GM19468 (cell line): ENCODE measurements around the gene RTP5.

Source experiments
- ATAC-seq: cut with Tn5 transposase; IDR thresholded peaks from one replicate; pipeline ENCODE4 v1.9.1; 2021; ENCODE audit warnings: mild to moderate bottlenecking, moderate library complexity, moderate number of reproducible peaks; ENCODE audit not compliant: unreplicated experiment; ENCODE audit errors: extremely low read depth

RTP5 gene

GRCh38 chr2:241885946-241886643 lies 16.6 kb downstream of the RTP5 start:
- no peak for ATAC-seq

GRCh38 chr2:241886840-241887447 lies 17.4 kb downstream of the RTP5 start:
- ATAC-seq, result no peak

DNA sequence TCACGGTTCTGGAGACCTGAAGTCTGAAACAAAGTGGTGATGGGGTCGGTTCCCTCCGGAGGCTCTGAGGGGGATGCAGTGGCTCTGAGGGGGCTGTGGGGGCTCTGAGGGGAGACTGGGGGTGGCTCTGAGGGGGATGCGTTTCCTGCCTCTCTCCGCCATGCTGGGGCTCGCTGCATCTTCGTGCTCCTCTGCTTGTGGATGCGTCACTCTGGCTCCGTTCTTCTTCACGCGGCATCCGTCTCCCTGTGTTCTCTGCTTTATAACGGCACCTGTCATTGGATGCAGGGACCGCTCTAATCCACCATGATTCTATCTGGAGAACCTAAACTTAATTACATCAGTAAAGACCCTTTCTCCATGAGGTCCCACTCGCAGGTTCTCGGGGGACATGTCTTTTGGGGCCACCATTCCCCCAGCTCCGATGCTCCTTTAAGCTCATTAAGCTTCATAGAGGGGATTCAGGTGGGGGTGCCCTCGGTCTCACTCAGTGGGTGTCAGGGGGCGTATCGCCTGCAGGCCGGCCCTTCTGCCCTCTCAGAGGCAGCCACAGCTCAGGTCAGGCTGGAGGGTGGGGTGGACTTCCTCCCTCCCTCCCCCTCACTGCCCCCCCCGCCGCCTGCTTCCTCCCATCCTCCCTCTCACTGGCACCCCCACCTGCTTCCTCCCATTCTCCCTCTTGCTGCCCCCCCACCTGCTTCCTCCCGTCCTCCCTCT lies 18.4 kb downstream of the RTP5 start:
- ATAC-seq, result no peak

DNA sequence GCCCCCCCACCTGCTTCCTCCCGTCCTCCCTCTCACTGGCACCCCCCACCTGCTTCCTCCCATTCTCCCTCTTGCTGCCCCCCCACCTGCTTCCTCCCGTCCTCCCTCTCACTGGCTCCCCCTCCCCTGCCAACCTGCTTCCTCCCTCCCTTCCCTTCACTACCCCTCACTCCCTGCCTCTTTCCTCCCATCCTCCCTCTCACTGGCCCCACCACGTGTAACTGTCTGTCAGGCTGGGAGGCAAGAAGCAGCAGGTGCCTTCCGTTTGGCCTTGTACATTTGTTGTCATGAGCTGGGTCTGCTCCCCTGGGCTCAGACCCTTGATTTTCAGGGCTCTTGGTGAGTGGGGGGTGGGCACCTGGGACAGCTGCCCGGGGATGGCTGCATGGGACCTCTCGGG lies 19.1 kb downstream of the RTP5 start:
- no peak for ATAC-seq

DNA sequence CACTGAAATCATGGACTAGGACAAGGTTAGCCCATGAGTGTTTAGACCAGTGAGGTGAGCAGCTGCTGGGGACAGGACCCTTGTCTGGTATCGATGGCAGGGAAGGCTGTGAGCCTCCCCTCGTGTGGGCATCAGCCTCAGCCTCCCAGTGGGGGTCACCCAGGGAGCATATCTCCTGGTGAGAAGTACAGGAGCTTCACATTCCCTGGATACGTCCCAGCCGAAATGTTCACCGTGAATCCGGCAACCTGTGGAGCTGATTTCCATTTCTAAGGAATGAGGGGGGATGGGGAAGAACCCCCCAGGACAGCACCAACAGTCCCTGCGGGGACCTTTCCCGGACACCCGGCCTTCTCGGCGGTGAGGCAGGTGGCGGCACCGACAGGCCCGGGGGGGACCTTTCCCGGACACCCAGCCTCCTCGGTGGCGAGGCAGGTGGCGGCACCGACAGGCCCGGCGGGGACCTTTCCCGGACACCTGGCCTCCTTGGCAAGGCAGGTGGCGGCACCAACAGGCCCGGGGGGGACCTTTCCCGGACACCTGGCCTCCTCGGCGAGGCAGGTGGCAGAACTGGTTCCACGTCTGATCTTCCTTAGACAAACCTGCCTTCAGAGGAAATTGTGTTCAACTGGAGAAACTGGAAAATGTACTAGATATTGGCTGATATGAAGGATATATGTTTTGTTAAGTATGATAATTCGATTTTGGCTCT lies 21.2 kb downstream of the RTP5 start:
- ATAC-seq, result no peak

- no peak for ATAC-seq
These were observed 21.9 kb downstream of the RTP5 start for GRCh38 chr2:241891315-241891987.

DNA sequence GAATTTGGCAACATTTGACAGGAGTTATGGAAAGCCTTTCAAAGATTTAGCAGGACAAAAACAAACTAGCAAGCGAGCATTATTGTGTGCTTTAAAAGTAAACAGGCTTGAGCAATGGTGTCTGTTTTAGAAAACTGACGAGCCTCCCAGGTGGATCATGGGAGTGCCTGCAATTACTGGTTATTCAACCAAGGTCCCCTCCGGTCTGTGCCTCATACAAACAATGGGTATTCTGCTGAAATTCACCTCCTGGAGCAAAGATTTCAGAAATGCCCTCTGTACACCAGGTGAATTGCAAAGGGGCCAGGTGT lies 22.4 kb downstream of the RTP5 start:
- ATAC-seq, result no peak

DNA sequence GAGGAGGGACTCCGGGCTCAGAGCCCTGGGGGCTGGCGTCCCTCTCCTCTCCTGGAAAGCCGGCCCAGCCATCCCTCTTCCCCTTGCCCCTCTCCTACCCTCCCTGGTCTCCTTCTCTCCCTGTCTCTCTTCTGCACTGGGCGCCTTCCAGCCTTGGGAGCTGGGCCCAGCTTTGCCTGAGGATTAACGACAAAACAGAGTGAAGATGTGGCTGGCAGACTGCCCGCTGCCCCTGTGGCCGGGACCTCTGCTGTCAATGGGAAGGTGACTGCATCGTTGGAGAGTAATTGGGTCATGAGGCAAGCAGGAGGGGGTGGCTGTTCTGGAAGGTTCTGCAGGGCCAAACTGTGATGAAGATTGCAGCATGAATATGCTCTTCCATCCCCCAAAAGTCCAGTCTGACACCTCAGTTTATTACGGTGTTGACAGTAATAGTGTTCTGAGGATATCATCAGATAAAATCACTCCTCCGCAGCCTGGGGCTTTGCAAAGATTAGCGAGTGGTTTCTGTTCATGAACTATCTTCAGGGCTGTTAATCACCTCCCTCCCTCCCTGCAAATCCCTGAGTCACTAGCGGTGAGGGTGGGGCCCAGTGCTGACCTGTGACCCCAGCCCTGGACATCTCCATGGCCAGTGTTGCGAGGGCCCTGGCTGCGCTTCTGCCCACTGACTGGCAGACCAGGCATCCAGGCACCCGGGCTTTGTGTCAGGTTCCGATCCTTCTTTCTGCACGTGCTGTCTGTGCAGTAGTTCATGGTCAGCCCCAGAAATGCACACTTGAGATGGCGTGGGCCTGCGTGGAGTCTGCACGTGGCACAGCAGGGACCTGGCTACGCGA lies 23.0 kb downstream of the RTP5 start:
- ATAC-seq, result no peak

GRCh38 chr2:241893265-241893664 lies 23.7 kb downstream of the RTP5 start:
- no peak for ATAC-seq

DNA sequence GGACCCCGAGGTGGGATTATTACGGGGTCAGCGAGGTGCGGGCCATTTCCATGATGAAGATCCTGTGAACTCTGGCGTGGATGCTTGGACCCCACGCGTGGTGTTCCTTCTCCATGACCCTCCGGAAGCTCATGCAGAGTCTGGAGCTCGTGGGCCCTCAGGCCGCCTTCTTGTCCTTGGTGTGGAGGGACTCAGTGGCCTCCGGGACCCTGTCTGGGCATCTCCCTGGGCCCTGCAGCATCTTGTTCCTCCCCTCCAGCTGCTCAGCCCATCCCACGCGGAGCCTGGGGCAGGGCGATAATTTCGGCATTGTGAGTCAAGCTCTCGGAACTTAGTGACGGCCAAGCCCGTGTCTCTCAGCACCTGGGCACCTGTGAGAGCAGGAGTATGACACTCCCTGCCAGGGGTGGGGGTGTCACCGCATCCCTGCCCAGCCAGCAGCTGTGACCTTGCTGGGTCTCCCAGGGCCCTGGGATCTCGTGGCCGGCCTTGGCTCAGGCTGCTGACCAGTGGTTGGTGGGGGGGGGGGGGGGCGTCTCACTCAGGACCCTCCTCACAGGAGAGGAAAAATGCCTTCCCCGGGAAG lies 24.6 kb downstream of the RTP5 start:
- ATAC-seq, result no peak

GRCh38 chr2:241894681-241895426 lies 25.3 kb downstream of the RTP5 start:
- no peak for ATAC-seq

GRCh38 chr2:241895427-241895711 lies 25.8 kb downstream of the RTP5 start:
- ATAC-seq, result no peak

GRCh38 chr2:241895712-241896641 lies 26.4 kb downstream of the RTP5 start:
- ATAC-seq, result no peak

- ATAC-seq, result no peak
These were observed 27.2 kb downstream of the RTP5 start for GRCh38 chr2:241896746-241897201.

DNA sequence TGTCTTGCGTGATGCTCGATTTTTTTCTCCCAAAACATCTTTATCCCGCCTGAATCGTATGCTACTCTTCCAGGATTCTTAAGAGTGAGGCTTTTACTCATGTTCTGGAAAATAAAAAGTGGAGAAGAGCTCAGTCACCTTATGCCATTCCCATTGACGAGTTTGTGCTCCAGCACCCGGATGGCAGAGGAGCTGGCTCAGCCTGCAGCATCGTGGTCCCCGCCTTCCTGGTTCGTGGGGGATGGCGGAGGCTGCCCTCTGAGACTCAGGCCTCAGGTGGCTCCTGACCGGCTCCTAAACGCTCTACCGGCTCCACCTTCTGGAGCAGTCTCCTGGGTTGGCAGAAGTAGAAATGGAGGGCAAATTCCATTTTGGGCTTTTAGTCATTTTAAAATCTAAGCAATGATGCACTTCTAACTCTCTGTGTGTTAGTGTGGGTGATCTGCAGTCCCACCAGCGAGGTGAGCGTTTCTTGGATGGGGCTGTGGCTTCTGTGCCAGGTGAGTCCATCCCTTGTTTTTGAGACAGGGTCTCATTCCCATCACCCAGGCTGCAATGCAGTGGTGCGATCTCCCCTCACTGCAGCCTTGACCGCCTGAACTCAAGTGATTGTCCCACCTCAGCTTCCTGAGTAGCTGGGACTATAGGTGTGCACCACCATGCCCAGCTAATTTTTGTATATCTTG lies 27.8 kb downstream of the RTP5 start:
- ATAC-seq, result no peak

GRCh38 chr2:241898463-241899270 lies 29.1 kb downstream of the RTP5 start:
- ATAC-seq, result no peak
